ENCODE data around the gene ALS2. TPM values are rescaled to one million over a fixed set of nuclear protein-coding genes. Genes with fewer than 3 reads are reported as not detected.

Gene ALS2
- total RNA-seq, 2 experiments from 2014 or later = 8.3 to 11.3 TPM

DNA sequence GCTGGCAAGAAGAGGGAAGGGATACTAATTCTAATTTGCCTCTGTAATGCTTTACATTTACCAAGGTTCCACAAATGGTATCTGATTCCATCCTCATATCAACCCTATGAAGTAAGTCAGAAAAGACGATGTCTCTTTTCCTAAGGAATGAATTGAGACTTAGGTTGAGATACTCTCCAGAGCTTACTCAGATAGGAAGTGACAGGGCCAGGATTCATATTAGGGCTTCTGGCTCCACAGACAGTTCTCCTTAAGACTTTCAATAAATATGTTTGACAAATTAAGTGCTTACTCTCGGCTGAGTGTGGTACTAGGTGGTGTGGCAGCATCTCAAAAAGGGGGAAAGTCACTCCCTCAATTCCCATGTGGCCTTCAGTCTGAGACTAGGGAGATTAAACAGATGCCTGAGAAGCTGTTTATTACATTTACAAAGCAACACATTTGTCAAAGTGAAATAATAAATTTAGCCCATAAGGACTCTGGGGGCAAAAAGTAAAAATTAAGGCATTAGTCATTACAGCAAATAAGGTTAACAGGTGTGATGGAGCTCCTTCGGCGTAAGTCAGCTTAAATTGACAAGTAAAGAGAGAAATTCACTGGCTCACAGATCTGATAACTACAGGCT is 39.8 kb upstream of the ALS2 start:
- no peak overlapping the region for H3K4me2 ChIP-seq (ENCODE audit: low read length)
- H3K9me2 ChIP-seq (ENCODE audit: insufficient read depth, low read length) = no peaks in the 10 kb centered on the region
- TF ChIP-seq, protein P1, sequence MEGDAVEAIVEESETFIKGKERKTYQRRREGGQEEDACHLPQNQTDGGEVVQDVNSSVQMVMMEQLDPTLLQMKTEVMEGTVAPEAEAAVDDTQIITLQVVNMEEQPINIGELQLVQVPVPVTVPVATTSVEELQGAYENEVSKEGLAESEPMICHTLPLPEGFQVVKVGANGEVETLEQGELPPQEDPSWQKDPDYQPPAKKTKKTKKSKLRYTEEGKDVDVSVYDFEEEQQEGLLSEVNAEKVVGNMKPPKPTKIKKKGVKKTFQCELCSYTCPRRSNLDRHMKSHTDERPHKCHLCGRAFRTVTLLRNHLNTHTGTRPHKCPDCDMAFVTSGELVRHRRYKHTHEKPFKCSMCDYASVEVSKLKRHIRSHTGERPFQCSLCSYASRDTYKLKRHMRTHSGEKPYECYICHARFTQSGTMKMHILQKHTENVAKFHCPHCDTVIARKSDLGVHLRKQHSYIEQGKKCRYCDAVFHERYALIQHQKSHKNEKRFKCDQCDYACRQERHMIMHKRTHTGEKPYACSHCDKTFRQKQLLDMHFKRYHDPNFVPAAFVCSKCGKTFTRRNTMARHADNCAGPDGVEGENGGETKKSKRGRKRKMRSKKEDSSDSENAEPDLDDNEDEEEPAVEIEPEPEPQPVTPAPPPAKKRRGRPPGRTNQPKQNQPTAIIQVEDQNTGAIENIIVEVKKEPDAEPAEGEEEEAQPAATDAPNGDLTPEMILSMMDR (conservative IDR thresholded peaks at IDR 0.05; ENCODE audit: low read length) = no peak
- no peak for TF ChIP-seq EZH2phosphoT487 (IDR thresholded peaks at IDR 0.05; ENCODE audit: borderline replicate concordance, low read depth, low read length)
- intact Hi-C loops (cut with micrococcal nuclease; ENCODE audit: unreplicated experiment) = no loop called here
- no peak overlapping the region for H2AFZ ChIP-seq (ENCODE audit: low read length)
- H3K9me3 ChIP-seq (ENCODE audit: low read length) = no peaks in the 10 kb centered on the region
- ChIA-PET POLR2A (no interaction called here), CTCF (ENCODE audit: unreplicated experiment) (no interaction called here)
- DNase-seq (ENCODE audit: low spot score) = no peak
- BruUV-seq (replicated peaks) = no TSS peak
- H4K20me1 ChIP-seq (ENCODE audit: insufficient read depth, low read length) = no peaks in the 10 kb centered on the region
- H3K79me2 ChIP-seq (ENCODE audit: insufficient read depth, low read depth, low read length) = no peaks in the 10 kb centered on the region
- no peak overlapping the region for H3K27ac ChIP-seq (ENCODE audit: low read depth, low read length, poor library complexity, severe bottlenecking)
- H3K4me3 ChIP-seq (ENCODE audit: low read depth, low read length, poor library complexity, severe bottlenecking) = no peak overlapping the region
- H3K4me1 ChIP-seq (ENCODE audit: insufficient read depth, low read length, poor library complexity, severe bottlenecking) = no peaks in the 10 kb centered on the region
- no peaks in the 10 kb centered on the region for H3K36me3 ChIP-seq (ENCODE audit: insufficient read depth, low read length)

DNA sequence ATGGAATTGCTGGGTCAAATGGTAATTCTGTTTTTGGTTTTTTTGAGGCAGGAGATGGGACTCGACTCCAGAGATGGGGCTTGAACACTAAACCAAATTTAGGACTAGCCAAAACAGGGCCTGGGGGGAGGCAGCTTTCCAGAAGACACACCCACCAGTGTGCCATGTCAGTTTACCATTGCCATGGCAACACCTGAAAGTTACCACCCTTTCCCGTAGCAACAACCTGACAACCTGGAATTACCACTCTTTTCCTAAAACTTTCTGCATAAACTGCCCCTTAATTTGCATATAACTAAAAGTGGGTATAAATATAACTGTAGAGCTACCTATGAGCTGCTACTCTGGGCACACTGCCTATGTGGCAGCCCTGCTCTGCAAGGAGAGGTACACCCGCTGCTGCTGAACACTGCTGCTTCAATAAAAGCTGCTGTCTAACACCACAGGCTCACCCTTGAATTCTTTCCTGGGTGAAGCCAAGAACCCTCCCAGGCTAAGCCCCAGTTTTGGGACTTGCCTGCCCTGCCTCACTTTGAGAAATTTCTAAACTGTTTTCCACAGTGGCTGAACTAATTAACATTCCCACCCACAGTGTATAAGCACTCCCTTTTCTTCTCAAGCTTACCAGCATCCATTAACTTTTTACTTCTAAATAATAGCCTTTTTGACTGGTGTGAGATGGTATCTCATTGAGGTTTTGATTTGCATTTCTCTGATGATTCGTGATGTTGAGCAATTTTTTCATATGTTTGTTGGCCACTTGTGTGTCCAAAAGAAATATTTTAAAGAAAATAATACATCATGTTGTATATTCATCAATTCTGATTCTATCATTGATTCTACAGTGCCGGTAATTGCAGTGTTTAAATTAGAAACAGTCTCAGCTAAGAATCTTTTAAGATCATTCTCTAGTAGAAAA is 36.2 kb upstream of the ALS2 start:
- Histone ChIP-seq H3K27ac (ENCODE audit: low read depth, low read length, poor library complexity, severe bottlenecking) (no peak overlapping the region), H3K4me3 (ENCODE audit: low read depth, low read length, poor library complexity, severe bottlenecking) (no peak overlapping the region), H3K9me2 (ENCODE audit: insufficient read depth, low read length) (no peaks in the 10 kb centered on the region), H3K36me3 (ENCODE audit: insufficient read depth, low read length) (no peaks in the 10 kb centered on the region), H3K79me2 (ENCODE audit: insufficient read depth, low read depth, low read length) (no peaks in the 10 kb centered on the region), H3K4me2 (ENCODE audit: low read length) (no peak overlapping the region), H4K20me1 (ENCODE audit: insufficient read depth, low read length) (no peaks in the 10 kb centered on the region), H3K9me3 (ENCODE audit: low read length) (no peaks in the 10 kb centered on the region), H2AFZ (ENCODE audit: low read length) (no peak overlapping the region), H3K4me1 (ENCODE audit: insufficient read depth, low read length, poor library complexity, severe bottlenecking) (no peaks in the 10 kb centered on the region)
- CTCF ChIA-PET (ENCODE audit: unreplicated experiment) = no interaction called here
- DNase-seq (ENCODE audit: low spot score) = no peak
- BruUV-seq (replicated peaks) = no TSS peak
- intact Hi-C loops (cut with micrococcal nuclease; ENCODE audit: unreplicated experiment) = no loop called here
- no peak for TF ChIP-seq EZH2phosphoT487 (IDR thresholded peaks at IDR 0.05; ENCODE audit: borderline replicate concordance, low read depth, low read length)
- TF ChIP-seq, protein P1 (conservative IDR thresholded peaks at IDR 0.05; ENCODE audit: low read length) = no peak
- POLR2A ChIA-PET = interaction anchor here (0.5 to 0.6 kb wide), 2 partner anchors 345 to 559 kb away, joined by 4 to 6 read pairs; no protein-coding TSS in a partner anchor
